Central memory CD8-positive, alpha-beta T cell (primary cell): Measurements from ENCODE around the gene PHACTR1.
"Not testable (repeated sequence)": the region's sequence is repeated elsewhere in the genome, so short reads cannot be mapped to it uniquely, and the experiment has no call there.

Experiments used
- ATAC-seq: fragments of 150-1000 bp; cut with Tn5 transposase; replicated peaks from 2 replicates; pipeline ENCODE4 v1.10.0; 2022; ENCODE audit warnings: mild to moderate bottlenecking, moderate FRiP score, moderate number of reproducible peaks; ENCODE audit not compliant: poor library complexity, severe bottlenecking; ENCODE audit errors: extremely low read depth
- DNase-seq, 2 donors: peaks; one replicate each; pipeline ENCODE4 v3.0.0; 2021; ENCODE audit warnings: low spot score in 2 of 2
- H3K27ac Mint-ChIP-seq: one replicate; pipeline ENCODE4 v1.8.0; 2022; ENCODE audit warnings: low read depth, mild to moderate bottlenecking, moderate library complexity, mixed read lengths
- H3K27me3 Mint-ChIP-seq: one replicate; pipeline ENCODE4 v1.8.0; 2022; ENCODE audit warnings: mixed read lengths
- H3K36me3 Mint-ChIP-seq: one replicate; pipeline ENCODE4 v1.8.0; 2022; ENCODE audit warnings: mild to moderate bottlenecking, moderate library complexity, mixed read lengths; ENCODE audit not compliant: insufficient read depth
- H3K4me1 Mint-ChIP-seq: one replicate; pipeline ENCODE4 v1.8.0; 2022; ENCODE audit warnings: mixed read lengths
- H3K4me3 Mint-ChIP-seq: one replicate; pipeline ENCODE4 v1.8.0; 2022; ENCODE audit warnings: mild to moderate bottlenecking, moderate library complexity, mixed read lengths
- H3K9me3 Mint-ChIP-seq: one replicate; pipeline ENCODE4 v1.8.0; 2022; ENCODE audit warnings: mixed read lengths

Gene PHACTR1

DNA sequence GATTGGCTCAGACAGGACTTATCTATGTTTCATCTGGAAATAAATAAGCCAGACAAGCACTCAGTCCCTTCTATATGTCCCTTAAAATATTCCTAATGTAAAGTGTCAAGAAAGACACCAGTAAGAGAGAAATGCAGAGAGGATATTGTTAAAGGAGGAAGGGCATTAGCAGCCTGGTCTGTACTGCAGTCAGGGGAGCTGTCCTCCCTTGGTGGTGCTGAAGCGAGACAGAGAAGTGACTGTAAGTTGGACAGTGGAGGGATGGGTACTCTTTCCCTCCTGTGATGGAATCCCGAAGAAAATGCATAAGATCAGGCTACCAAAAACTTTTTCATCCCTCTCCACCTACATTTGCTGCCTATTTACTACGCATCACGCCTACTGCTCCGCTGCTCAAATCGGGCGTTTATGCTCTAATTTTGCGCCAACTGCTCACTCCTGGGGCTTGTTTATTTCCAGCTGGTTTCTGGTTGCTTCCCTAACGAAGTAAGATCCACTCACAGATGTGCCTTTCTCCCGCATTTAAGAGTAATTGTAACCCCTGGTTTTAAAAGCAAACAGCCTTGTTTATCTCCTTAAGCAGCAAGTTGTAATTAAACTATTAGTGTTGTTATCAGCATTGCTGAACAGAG lies 35.2 kb downstream of the PHACTR1 start:
- no peaks in the 10 kb centered on the region for H3K4me1 Mint-ChIP-seq
- H3K9me3 Mint-ChIP-seq, result peaks cover 13% of the 10 kb centered on the region
- no peak for ATAC-seq
- peaks cover 58% of the 10 kb centered on the region for H3K27me3 Mint-ChIP-seq
- no peaks in the 10 kb centered on the region for H3K36me3 Mint-ChIP-seq
- no peak overlapping the region for H3K4me3 Mint-ChIP-seq
- no peak for DNase-seq
- no peak overlapping the region for H3K27ac Mint-ChIP-seq

DNA sequence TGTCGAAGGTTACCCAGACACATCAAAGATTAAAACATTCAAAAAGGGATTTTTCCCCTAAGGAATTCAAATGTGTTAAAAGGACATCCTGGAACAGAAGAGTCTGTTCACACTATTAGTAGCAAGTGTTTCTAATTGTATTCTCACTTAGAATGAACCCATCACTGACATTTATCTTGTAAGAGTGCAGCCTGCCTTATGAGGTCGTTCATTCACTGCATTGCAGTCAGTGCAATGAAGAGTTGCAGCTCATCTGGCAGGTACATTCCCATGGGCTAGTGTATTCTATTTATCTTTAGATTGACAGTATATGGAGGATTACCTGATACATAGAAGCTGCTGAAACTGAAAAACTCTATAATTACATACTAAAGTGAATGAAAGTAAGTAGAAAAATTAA lies 36.5 kb downstream of the PHACTR1 start:
- ATAC-seq (no peak), DNase-seq (no peak)
- H3K27ac Mint-ChIP-seq, result no peak overlapping the region
- H3K4me1 Mint-ChIP-seq, result no peaks in the 10 kb centered on the region
- no peak overlapping the region for H3K4me3 Mint-ChIP-seq
- H3K27me3 Mint-ChIP-seq, result peaks cover 53% of the 10 kb centered on the region
- no peaks in the 10 kb centered on the region for H3K36me3 Mint-ChIP-seq
- peaks cover 15% of the 10 kb centered on the region for H3K9me3 Mint-ChIP-seq

DNA sequence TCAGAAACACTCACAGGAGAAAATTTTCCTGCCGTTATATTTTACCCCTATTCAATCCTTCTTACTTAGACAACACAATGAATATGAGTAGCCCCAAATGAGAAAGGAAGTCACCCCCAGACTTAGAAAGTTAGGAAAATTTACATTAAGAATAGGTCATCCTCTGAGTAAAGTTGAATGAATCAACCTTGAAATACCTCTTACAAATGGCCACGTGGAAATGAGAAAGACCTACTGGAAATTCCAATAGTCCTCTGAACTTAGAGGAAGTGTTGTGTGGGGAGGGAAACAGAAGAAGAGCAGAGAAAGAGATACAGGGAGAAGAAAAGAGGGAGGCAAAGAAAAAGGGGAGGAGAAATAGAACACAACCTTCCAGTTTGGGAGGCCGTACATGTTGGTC lies 43.7 kb downstream of the PHACTR1 start:
- Mint-ChIP-seq H3K27me3 (peaks cover 22% of the 10 kb centered on the region), H3K9me3 (peaks cover 8% of the 10 kb centered on the region), H3K4me1 (no peaks in the 10 kb centered on the region), H3K27ac (no peak overlapping the region), H3K4me3 (no peak overlapping the region), H3K36me3 (no peaks in the 10 kb centered on the region)
- no peak for DNase-seq
- no peak for ATAC-seq

DNA sequence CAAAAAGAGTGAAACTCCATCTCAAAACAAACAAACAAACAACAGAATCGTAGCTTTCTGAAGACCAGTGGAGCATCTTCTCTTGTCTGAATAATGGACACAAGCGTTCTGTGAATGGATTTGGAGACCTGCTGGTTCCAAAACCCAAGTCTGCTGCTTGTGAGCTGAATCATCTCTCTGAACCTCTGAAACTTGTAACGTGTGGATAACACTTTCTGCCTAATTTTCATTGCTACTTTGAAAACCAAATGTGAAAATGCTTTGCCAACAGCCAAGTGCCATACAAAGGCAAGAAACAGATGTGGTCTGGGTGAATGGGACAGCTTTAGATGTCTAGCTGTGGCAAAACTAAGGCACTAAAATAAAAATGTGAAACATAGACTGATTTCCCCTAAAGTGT lies 44.3 kb downstream of the PHACTR1 start:
- DNase-seq (no peak), ATAC-seq (no peak)
- H3K27me3 Mint-ChIP-seq, result peaks cover 22% of the 10 kb centered on the region
- H3K9me3 Mint-ChIP-seq, result peaks cover 8% of the 10 kb centered on the region
- H3K4me1 Mint-ChIP-seq, result no peaks in the 10 kb centered on the region
- H3K4me3 Mint-ChIP-seq, result no peak overlapping the region
- no peaks in the 10 kb centered on the region for H3K36me3 Mint-ChIP-seq
- H3K27ac Mint-ChIP-seq, result no peak overlapping the region

DNA sequence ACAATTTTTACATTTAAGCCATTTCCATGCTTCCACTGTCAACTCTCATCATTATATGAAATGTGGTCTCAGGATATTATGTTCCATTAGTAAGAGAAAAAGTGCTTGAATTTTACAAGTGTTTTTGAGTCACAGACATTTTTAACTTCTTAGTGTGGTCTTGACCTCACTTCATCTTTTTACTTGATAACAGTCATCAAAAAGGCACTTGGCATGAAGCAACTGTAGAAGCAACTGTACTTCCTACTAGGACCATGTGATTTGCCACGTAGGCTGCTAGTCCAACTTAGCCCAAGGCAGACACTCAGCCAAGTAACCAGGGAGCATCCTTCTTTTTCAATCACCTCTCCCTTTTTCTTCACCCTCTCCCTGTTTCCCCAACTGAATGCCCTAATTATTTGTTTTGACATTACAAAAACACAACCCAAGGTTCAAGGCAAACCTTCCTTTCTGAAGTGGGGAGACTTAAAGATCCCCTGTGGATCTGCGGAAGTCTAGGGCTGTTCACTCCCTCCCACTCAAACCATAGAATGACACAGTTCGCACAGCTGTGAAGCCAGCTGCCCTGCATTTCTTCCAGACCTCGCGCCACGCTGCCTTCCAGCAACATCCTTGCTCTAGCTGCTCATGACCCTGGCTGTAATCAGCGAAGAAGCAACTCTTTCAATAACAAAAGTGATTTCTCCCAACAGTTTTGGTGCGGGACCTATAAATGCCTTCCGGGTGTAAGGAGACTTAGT lies 45.0 kb downstream of the PHACTR1 start:
- no peak for ATAC-seq
- no peak overlapping the region for H3K4me3 Mint-ChIP-seq
- no peak overlapping the region for H3K27ac Mint-ChIP-seq
- no peaks in the 10 kb centered on the region for H3K36me3 Mint-ChIP-seq
- H3K9me3 Mint-ChIP-seq, result peaks cover 8% of the 10 kb centered on the region
- H3K4me1 Mint-ChIP-seq, result no peaks in the 10 kb centered on the region
- H3K27me3 Mint-ChIP-seq, result peaks cover 20% of the 10 kb centered on the region
- DNase-seq, result no peak

DNA sequence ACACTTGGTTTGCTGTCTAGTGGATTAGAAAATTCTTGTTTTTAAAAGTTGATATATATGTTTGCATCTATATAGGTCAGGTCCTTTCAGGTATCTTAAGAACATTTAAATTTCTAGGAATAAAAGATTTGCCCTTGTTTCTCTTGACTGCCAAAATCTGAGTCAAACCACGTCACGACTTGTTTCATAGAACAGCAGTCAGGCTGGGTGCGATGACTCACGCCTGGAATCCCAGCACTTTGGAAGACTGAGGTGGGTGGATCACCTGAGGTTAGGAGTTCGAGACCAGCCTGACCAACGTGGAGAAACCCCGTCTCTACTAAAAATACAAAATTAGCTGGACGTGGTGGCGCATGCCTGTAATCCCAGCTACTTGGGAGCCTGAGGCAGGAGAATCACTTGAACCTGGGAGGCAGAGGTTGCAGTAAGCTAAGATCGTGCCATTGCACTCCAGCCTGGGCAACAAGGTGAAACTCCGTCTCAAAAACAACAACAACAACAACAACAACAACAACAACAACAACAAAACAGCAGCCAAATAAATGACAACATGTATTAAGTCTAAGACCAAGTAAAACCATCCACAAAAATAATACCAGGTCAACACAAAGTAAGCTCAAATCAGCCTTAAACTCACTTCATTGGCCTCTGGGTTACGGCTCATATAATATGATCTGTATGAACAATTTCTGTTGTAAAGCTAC lies 46.3 kb downstream of the PHACTR1 start:
- not testable (repeated sequence) for H3K36me3 Mint-ChIP-seq, H3K4me1 Mint-ChIP-seq, H3K27ac Mint-ChIP-seq, DNase-seq, H3K4me3 Mint-ChIP-seq, H3K9me3 Mint-ChIP-seq, ATAC-seq
- peaks cover 10% of the 10 kb centered on the region for H3K27me3 Mint-ChIP-seq

DNA sequence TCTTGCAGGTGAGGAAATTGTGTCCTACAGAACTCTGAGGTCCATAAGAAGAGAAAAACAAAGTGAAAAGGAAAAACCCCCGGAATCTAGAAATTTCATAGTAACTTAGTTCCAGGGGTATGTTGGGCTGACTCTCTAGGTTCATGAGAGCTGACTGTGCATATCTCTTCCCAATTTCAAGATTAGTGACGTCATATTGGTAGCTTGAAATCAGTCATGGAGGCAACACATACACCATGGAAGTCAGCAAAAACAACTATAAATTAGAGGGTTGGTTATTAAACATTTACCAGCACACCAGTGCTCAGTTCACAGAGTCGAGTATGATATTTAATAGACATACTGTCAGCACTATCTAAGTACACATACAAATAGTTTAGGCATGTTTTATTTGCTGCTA lies 49.8 kb downstream of the PHACTR1 start:
- Mint-ChIP-seq H3K4me3 (no peak overlapping the region), H3K4me1 (no peaks in the 10 kb centered on the region), H3K27me3 (peaks cover 15% of the 10 kb centered on the region), H3K9me3 (peaks cover 7% of the 10 kb centered on the region), H3K36me3 (no peaks in the 10 kb centered on the region), H3K27ac (no peak overlapping the region)
- no peak for DNase-seq
- no peak for ATAC-seq

DNA sequence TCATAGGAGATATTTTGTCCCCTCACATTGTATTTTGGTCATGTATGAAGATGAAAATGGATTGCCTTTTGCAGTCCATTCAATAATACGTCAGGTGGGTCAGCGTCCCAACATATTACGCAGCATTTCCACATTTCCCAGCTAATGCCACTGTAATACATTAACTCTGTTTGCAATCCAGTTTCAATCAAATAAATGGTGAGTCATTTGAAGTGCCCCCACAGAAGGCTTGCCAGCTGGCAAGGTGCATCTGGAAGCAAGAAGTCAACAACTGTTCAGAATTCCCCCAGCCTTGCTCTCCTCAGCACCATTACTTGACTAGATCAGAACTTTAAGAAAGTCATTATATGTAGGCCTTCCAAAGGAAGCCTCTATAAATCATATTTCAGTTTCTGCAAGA lies 50.4 kb downstream of the PHACTR1 start:
- Mint-ChIP-seq H3K4me1 (no peaks in the 10 kb centered on the region), H3K36me3 (no peaks in the 10 kb centered on the region), H3K9me3 (peaks cover 7% of the 10 kb centered on the region), H3K27ac (no peak overlapping the region), H3K27me3 (peaks cover 15% of the 10 kb centered on the region), H3K4me3 (no peak overlapping the region)
- DNase-seq (no peak), ATAC-seq (no peak)

DNA sequence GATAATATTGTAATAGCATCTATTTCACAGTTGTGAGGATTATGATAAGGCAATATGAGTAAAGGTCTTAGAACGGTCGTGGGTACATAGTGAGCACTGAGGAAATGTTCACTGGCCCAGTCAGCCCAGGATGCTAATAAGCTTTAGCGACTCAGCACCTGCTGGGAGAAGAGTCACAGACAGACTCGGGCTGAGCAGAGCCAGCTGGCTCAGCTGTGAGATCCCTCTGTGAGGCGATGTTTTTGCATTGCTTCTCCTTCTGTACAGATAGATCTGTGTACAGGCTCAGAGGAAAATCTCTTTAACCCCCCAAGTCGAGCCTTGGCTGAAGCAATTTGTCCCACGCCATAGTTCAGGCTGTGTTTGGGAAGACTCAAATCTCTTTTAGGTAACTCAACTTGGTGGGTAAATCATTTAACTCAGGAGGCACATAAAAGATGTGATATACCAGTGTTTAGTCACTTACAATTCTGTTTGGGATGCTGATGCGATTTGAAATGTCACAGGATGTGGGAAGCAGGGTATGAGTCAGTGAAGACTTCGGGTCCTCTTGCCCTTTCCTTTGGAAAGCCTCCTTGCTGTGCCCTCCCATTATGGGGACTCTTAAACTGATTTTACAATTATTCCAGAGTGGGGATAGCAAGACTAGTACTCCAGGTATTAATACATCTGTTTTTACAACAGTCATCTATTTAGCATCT lies 53.1 kb downstream of the PHACTR1 start:
- Mint-ChIP-seq H3K36me3 (no peaks in the 10 kb centered on the region), H3K4me3 (no peak overlapping the region), H3K27me3 (peaks cover 22% of the 10 kb centered on the region), H3K4me1 (no peaks in the 10 kb centered on the region), H3K9me3 (peaks cover 7% of the 10 kb centered on the region), H3K27ac (no peak overlapping the region)
- ATAC-seq (no peak), DNase-seq (no peak)

DNA sequence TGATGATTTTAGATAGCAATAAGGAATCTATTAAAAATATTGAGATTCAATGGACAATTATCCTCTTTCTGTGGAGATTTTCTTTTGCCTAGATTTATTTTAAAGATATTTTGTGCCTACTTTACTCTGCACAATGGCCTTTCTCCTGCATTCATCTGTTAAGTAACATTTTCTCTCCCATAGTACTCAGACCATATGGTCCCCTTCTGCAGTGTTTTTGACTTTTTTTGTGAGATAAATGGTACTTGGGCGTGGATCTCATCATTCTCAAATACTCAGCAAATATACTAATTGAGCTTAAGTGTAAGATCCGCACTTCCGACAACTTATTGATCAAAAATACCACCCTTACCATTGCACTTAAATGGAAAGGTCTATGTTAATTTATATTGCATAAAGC lies 55.8 kb downstream of the PHACTR1 start:
- no peaks in the 10 kb centered on the region for H3K36me3 Mint-ChIP-seq
- ATAC-seq (no peak), DNase-seq (no peak)
- H3K27ac Mint-ChIP-seq, result no peak overlapping the region
- peaks cover 24% of the 10 kb centered on the region for H3K27me3 Mint-ChIP-seq
- peaks cover 7% of the 10 kb centered on the region for H3K9me3 Mint-ChIP-seq
- no peaks in the 10 kb centered on the region for H3K4me1 Mint-ChIP-seq
- H3K4me3 Mint-ChIP-seq, result no peak overlapping the region

DNA sequence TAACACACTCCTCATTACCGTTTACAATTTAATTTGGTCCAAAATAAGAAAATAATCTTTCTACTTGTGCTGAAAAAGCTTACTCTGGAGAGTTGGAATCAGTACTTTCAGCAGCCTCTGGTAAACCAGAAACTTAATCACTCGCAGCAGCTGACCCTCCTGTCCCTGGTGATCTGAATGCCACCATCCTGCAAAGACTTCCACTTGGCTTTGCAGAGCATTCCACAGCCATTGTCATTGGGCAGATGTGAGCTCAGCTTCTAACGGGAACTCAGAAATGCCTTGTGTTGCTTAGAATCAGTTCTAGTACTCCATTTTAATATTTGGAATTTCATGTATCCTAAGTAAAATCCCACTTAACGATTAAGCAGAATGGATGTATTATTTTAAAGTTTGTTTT lies 59.7 kb downstream of the PHACTR1 start:
- Mint-ChIP-seq H3K27ac (no peak overlapping the region), H3K4me3 (no peak overlapping the region), H3K36me3 (peaks cover 2% of the 10 kb centered on the region), H3K27me3 (peaks cover 31% of the 10 kb centered on the region), H3K9me3 (no peaks in the 10 kb centered on the region), H3K4me1 (no peaks in the 10 kb centered on the region)
- ATAC-seq (no peak), DNase-seq (no peak)

DNA sequence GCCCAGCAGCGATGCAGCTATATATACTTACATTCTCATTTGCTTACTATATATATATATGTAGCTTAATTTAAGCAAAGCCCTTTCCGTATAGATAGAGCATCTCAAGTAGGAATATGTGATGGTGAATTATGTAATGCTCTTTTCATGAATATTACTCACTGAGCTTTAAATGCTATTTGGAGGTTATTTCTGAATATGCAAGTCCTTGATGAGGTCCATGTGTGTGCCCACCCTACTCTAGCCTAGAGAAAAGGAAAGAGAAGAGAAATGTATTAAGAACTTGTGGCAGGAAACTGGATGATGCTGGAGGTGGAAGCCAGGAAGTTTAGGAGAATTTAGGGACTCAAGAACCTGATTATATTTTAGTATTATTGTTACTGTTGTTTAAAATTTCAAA lies 63.2 kb downstream of the PHACTR1 start:
- H3K4me1 Mint-ChIP-seq, result no peaks in the 10 kb centered on the region
- H3K4me3 Mint-ChIP-seq, result no peak overlapping the region
- H3K9me3 Mint-ChIP-seq, result no peaks in the 10 kb centered on the region
- H3K27me3 Mint-ChIP-seq, result peaks cover 35% of the 10 kb centered on the region
- ATAC-seq (no peak), DNase-seq (no peak)
- peaks cover 2% of the 10 kb centered on the region for H3K36me3 Mint-ChIP-seq
- no peak overlapping the region for H3K27ac Mint-ChIP-seq
